Stimulated activated naive B cell treated with anti-CD40 and anti-IgM and Interleukin-4, amounts not matched to agents 10 μg/mL and 1 μg/mL and 100 μg/mL, for 72 hours (primary cell): Measurements from ENCODE around the gene TEKT5.

Experiments
- ATAC-seq, 2 donors: fragments of 150-1000 bp; cut with Tn5 transposase; replicated peaks; 2 replicates each; pipeline ENCODE4 v1.10.0; 2021; ENCODE audit warnings: moderate library complexity in 1 of 2
- DNase-seq: peaks from one replicate; pipeline ENCODE4 v3.0.0; 2021
- H3K27ac Mint-ChIP-seq: one replicate; pipeline ENCODE4 v1.8.0; 2022; ENCODE audit warnings: mild to moderate bottlenecking, mixed read lengths
- H3K27me3 Mint-ChIP-seq, 2 donors: one replicate each; pipeline ENCODE4 v1.8.0; 2022; ENCODE audit warnings: mixed read lengths in 2 of 2
- H3K36me3 Mint-ChIP-seq, 2 donors: one replicate each; pipeline ENCODE4 v1.8.0; 2022; ENCODE audit warnings: mixed read lengths in 2 of 2, mild to moderate bottlenecking in 1 of 2
- H3K4me1 Mint-ChIP-seq, 2 donors: one replicate each; pipeline ENCODE4 v1.8.0; 2022; ENCODE audit warnings: mixed read lengths in 2 of 2, mild to moderate bottlenecking in 1 of 2
- H3K4me3 Mint-ChIP-seq, 2 donors: one replicate each; pipeline ENCODE4 v1.8.0; 2022; ENCODE audit warnings: mild to moderate bottlenecking in 2 of 2, mixed read lengths in 2 of 2, moderate library complexity in 1 of 2
- H3K9me3 Mint-ChIP-seq, 2 donors: one replicate each; pipeline ENCODE4 v1.8.0; 2022; ENCODE audit warnings: mixed read lengths in 2 of 2, mild to moderate bottlenecking in 1 of 2

The TEKT5 gene

GRCh38 chr16:10590342-10590741 lies 104.4 kb downstream of the TEKT5 start:
- peaks cover 0 to 1% of the 10 kb centered on the region in 2 donors for H3K36me3 Mint-ChIP-seq
- ATAC-seq (no peak), DNase-seq (no peak)
- H3K27me3 Mint-ChIP-seq = peaks cover 19% of the 10 kb centered on the region in 2 donors
- H3K27ac Mint-ChIP-seq = no peak overlapping the region
- no peaks in the 10 kb centered on the region for H3K9me3 Mint-ChIP-seq
- no peak overlapping the region for H3K4me3 Mint-ChIP-seq
- peaks cover 6 to 9% of the 10 kb centered on the region in 2 donors for H3K4me1 Mint-ChIP-seq

GRCh38 chr16:10589109-10589508 lies 105.6 kb downstream of the TEKT5 start:
- DNase-seq = no peak
- Mint-ChIP-seq H3K36me3 (no peaks in the 10 kb centered on the region), H3K4me3 (no peak overlapping the region), H3K27me3 (peaks cover 16 to 22% of the 10 kb centered on the region in 2 donors), H3K4me1 (peaks cover 0 to under 1% of the 10 kb centered on the region in 2 donors), H3K27ac (no peak overlapping the region), H3K9me3 (no peaks in the 10 kb centered on the region)
- ATAC-seq = no peak

GRCh38 chr16:10587622-10588021 lies 107.1 kb downstream of the TEKT5 start:
- H3K27ac Mint-ChIP-seq = no peak overlapping the region
- H3K36me3 Mint-ChIP-seq = no peaks in the 10 kb centered on the region
- DNase-seq (no peak), ATAC-seq (no peak)
- peaks cover 26 to 35% of the 10 kb centered on the region in 2 donors for H3K27me3 Mint-ChIP-seq
- H3K4me3 Mint-ChIP-seq = no peak overlapping the region
- no peaks in the 10 kb centered on the region for H3K4me1 Mint-ChIP-seq
- H3K9me3 Mint-ChIP-seq = no peaks in the 10 kb centered on the region

GRCh38 chr16:10584981-10585438 lies 109.7 kb downstream of the TEKT5 start:
- Mint-ChIP-seq H3K4me3 (no peak overlapping the region), H3K27ac (no peak overlapping the region), H3K4me1 (peaks cover 6 to 9% of the 10 kb centered on the region in 2 donors), H3K36me3 (peaks cover 0 to 2% of the 10 kb centered on the region in 2 donors), H3K27me3 (peaks cover 42 to 49% of the 10 kb centered on the region in 2 donors), H3K9me3 (no peaks in the 10 kb centered on the region)
- ATAC-seq (no peak), DNase-seq (no peak)

- H3K9me3 Mint-ChIP-seq = no peaks in the 10 kb centered on the region
- H3K4me3 Mint-ChIP-seq = no peak overlapping the region
- peaks cover 50 to 58% of the 10 kb centered on the region in 2 donors for H3K27me3 Mint-ChIP-seq
- H3K4me1 Mint-ChIP-seq = peaks cover 9% of the 10 kb centered on the region in 2 donors
- peaks cover 0 to 2% of the 10 kb centered on the region in 2 donors for H3K36me3 Mint-ChIP-seq
- DNase-seq (no peak), ATAC-seq (no peak)
- H3K27ac Mint-ChIP-seq = no peak overlapping the region
These were observed 111.5 kb downstream of the TEKT5 start for GRCh38 chr16:10583269-10583668.

- Mint-ChIP-seq H3K9me3 (no peaks in the 10 kb centered on the region), H3K4me1 (peaks cover 9% of the 10 kb centered on the region in 2 donors), H3K27me3 (peaks cover 59 to 69% of the 10 kb centered on the region in 2 donors), H3K4me3 (no peak overlapping the region), H3K27ac (no peak overlapping the region), H3K36me3 (peaks cover 0 to 2% of the 10 kb centered on the region in 2 donors)
- DNase-seq (no peak), ATAC-seq (no peak)
These were observed 113.2 kb downstream of the TEKT5 start for GRCh38 chr16:10581507-10581906.

- Mint-ChIP-seq H3K27me3 (peaks cover 55 to 62% of the 10 kb centered on the region in 2 donors), H3K9me3 (no peaks in the 10 kb centered on the region), H3K4me1 (peaks cover 9% of the 10 kb centered on the region in 2 donors), H3K36me3 (peaks cover 0 to 2% of the 10 kb centered on the region in 2 donors), H3K27ac (no peak overlapping the region), H3K4me3 (peak overlapping the region; percentile 79 to 84)
- ATAC-seq (no peak), DNase-seq (no peak)
These were observed 113.9 kb downstream of the TEKT5 start for GRCh38 chr16:10580883-10581247.

GRCh38 chr16:10579965-10580882 lies 114.5 kb downstream of the TEKT5 start, which contains the start of gene EMP2:
Gene EMP2, minus strand, starts transcription at chr16:10580598. Its CDS starts 32,981 bp downstream, at chr16:10547617.
- Mint-ChIP-seq H3K4me1 (peaks cover 9% of the 10 kb centered on the region in 2 donors), H3K9me3 (no peaks in the 10 kb centered on the region), H3K4me3 (peak within 1 kb of the TSS; percentile 79 to 84), H3K36me3 (peaks cover 0 to 2% of the 10 kb centered on the region in 2 donors), H3K27me3 (peaks cover 55 to 61% of the 10 kb centered on the region in 2 donors), H3K27ac (no peak within 1 kb of the TSS)
- ATAC-seq (peak; percentile 84 to 85), DNase-seq (no peak)

- Mint-ChIP-seq H3K4me3 (peak overlapping the region; percentile 63 to 75), H3K4me1 (peaks cover 9% of the 10 kb centered on the region in 2 donors), H3K27ac (no peak overlapping the region), H3K27me3 (peaks cover 55 to 61% of the 10 kb centered on the region in 2 donors), H3K9me3 (no peaks in the 10 kb centered on the region), H3K36me3 (peaks cover 0 to 2% of the 10 kb centered on the region in 2 donors)
- no peak for DNase-seq
- ATAC-seq = peak in 1 of 2 donors; percentile 10
These were observed 115.2 kb downstream of the TEKT5 start for GRCh38 chr16:10579575-10579964.

- Mint-ChIP-seq H3K4me3 (no peak overlapping the region), H3K36me3 (peaks cover 0 to 2% of the 10 kb centered on the region in 2 donors), H3K27ac (no peak overlapping the region), H3K9me3 (no peaks in the 10 kb centered on the region), H3K4me1 (peaks cover 9% of the 10 kb centered on the region in 2 donors), H3K27me3 (peaks cover 53% of the 10 kb centered on the region in 2 donors)
- ATAC-seq = no peak
- no peak for DNase-seq
These were observed 116.0 kb downstream of the TEKT5 start for GRCh38 chr16:10578474-10579316.
